PC-9 (cell line): ENCODE data around the gene IL2RA. TPM values are rescaled to one million over a fixed set of nuclear protein-coding genes. Genes with fewer than 3 reads are reported as not detected.

Experiments used
- BruUV-seq: library from RNA; stranded (reverse); fragments of 400-500 nt; replicated peaks from 2 replicates; lab custom pipeline; 2021; lab: Mats Ljungman, UMichigan
- CTCF ChIA-PET: fragments of 300-600 bp; sonication (Branson Sonifier 250); formaldehyde crosslinking; loops from one replicate; lab custom pipeline; 2022; ENCODE audit warnings: antibody characterized with exemption; lab: Charles Lee
- POLR2A ChIA-PET: fragments of 300-600 bp; sonication (Branson Sonifier 250); formaldehyde crosslinking; loops from one replicate; lab custom pipeline; 2022; ENCODE audit warnings: antibody characterized with exemption; ENCODE audit not compliant: unreplicated experiment; lab: Charles Lee
- DNase-seq, 2 experiments: peaks; one replicate each; pipeline versions ENCODE4 v3.0.0 to v3.0.0-alpha.2; 2015 to 2022; ENCODE audit warnings: mixed read lengths in 1 of 2
- H2AFZ ChIP-seq: fragments of 200-600 bp; sonication (generic); 2 replicates; pipeline ENCODE4 v1.8.1; 2017; ENCODE audit warnings: antibody characterized with exemption
- H3F3A ChIP-seq: fragments of 200-600 bp; sonication (generic); 2 replicates; pipeline ENCODE4 v1.8.1; 2017; ENCODE audit warnings: antibody characterized with exemption, mild to moderate bottlenecking, low read depth; ENCODE audit not compliant: insufficient read depth
- H3K27ac ChIP-seq: fragments of 200-600 bp; sonication (generic); 2 replicates; pipeline ENCODE4 v1.6.1; 2016; ENCODE audit warnings: mixed run types
- H3K27me3 ChIP-seq: fragments of 200-600 bp; sonication (generic); 2 replicates; pipeline ENCODE4 v1.6.1; 2016; ENCODE audit warnings: low read depth, mixed run types; ENCODE audit not compliant: insufficient read depth
- H3K36me3 ChIP-seq: fragments of 200-600 bp; sonication (generic); 2 replicates; pipeline ENCODE4 v1.6.1; 2016; ENCODE audit warnings: low read depth, mixed run types
- H3K4me1 ChIP-seq: fragments of 200-600 bp; sonication (generic); replicated peaks from 2 replicates; pipeline ENCODE4 v1.6.1; 2016; ENCODE audit warnings: mixed run types; ENCODE audit not compliant: insufficient read depth
- H3K4me2 ChIP-seq: fragments of 200-600 bp; sonication (generic); 2 replicates; pipeline ENCODE4 v1.6.1; 2017; ENCODE audit warnings: mixed run types
- H3K4me3 ChIP-seq: fragments of 200-600 bp; sonication (generic); 2 replicates; pipeline ENCODE4 v1.6.1; 2016; ENCODE audit warnings: mixed run types
- H3K79me2 ChIP-seq: fragments of 200-600 bp; sonication (generic); 2 replicates; pipeline ENCODE4 v1.6.1; 2017; ENCODE audit warnings: low read depth, mixed run types
- H3K9me2 ChIP-seq: fragments of 200-600 bp; sonication (generic); 2 replicates; pipeline ENCODE4 v1.8.1; 2017; ENCODE audit warnings: mild to moderate bottlenecking; ENCODE audit not compliant: insufficient read depth
- H3K9me3 ChIP-seq: fragments of 200-600 bp; sonication (generic); 2 replicates; pipeline ENCODE4 v1.8.1; 2016; ENCODE audit warnings: low read depth; ENCODE audit not compliant: insufficient read depth
- H4K20me1 ChIP-seq: fragments of 200-600 bp; sonication (generic); 2 replicates; pipeline ENCODE4 v1.8.1; 2017; ENCODE audit not compliant: insufficient read depth
- EZH2 ChIP-seq: fragments of 200-600 bp; sonication (generic); IDR thresholded peaks from 2 replicates; pipeline ENCODE4 v1.8.0; 2017; ENCODE audit warnings: antibody characterized with exemption, low read depth
- intact Hi-C: fragments of 100-400 bp; cut with micrococcal nuclease; formaldehyde crosslinking; loops from one replicate; pipeline ENCODE4 v1.10.0; 2022; ENCODE audit not compliant: unreplicated experiment
- total RNA-seq: library from RNA; stranded (reverse); gene quantifications from 2 replicates; pipeline ENCODE4 v1.2.3, GENCODE V29; 2021
- TF ChIP-seq, protein P1 (sequence below): fragments of 200-600 bp; sonication (generic); conservative IDR thresholded peaks from 2 replicates; pipeline ENCODE4 v1.6.1; 2017; ENCODE audit warnings: mixed run types, antibody characterized with exemption, mild to moderate bottlenecking, moderate library complexity

Gene IL2RA
- total RNA-seq, 1 experiment from 2014 or later = not detected

DNA sequence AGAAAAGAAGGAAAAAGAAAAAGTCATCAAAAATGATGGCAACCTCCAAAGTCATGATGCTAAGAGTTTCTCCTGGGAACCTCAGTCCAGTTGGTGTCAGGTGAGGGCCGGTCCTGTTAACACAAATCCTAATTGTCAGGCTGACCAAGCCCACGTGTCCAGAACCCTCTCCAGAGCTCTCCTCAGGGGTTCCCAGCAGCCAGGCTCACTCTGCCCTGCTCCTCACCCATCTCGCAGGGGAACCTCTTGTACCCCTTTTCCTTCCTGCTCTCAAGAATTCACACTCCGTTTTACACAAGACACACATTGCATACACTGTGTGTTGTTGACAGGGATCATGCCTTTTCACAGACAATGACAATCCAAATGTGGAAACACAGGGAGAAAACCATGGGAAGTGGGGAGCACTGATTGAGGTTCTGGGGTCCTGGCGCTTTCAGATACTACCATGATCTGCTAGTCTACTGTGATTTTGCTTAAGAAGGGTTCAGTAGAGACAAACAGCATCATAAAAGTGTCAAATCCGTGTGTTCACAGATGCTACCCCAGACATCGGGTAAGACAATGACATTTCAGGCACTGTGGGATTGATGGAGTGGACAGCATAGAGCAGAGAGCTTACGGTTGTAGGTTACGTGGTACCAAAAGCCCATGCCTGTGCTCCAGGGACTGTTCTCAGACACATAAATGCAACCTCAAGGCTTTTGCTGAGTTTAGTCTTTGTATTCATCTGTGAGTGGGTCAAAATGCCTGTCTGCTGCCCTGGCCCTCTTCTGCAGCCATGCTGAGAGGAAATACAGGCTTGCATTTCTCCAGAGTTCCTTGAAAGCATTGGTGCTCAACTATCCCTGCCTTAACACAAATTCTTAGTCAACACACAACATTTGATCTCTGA is 16.0 kb downstream of the IL2RA start:
- no peaks in the 10 kb centered on the region for H3K4me1 ChIP-seq
- H3K9me3 ChIP-seq = no peaks in the 10 kb centered on the region
- no peak overlapping the region for H3K4me3 ChIP-seq
- H3K27me3 ChIP-seq = peaks cover 4% of the 10 kb centered on the region; the same call in 1 of the 2 replicates
- ChIA-PET POLR2A (no interaction called here), CTCF (no interaction called here)
- no peaks in the 10 kb centered on the region for H3F3A ChIP-seq
- H2AFZ ChIP-seq = no peak overlapping the region
- DNase-seq = no peak
- no peak overlapping the region for H3K4me2 ChIP-seq
- intact Hi-C loops = no loop called here
- H4K20me1 ChIP-seq = no peaks in the 10 kb centered on the region
- H3K9me2 ChIP-seq = no peaks in the 10 kb centered on the region
- H3K27ac ChIP-seq = no peak overlapping the region
- no peaks in the 10 kb centered on the region for H3K79me2 ChIP-seq
- H3K36me3 ChIP-seq = no peaks in the 10 kb centered on the region
- TF ChIP-seq, protein P1, sequence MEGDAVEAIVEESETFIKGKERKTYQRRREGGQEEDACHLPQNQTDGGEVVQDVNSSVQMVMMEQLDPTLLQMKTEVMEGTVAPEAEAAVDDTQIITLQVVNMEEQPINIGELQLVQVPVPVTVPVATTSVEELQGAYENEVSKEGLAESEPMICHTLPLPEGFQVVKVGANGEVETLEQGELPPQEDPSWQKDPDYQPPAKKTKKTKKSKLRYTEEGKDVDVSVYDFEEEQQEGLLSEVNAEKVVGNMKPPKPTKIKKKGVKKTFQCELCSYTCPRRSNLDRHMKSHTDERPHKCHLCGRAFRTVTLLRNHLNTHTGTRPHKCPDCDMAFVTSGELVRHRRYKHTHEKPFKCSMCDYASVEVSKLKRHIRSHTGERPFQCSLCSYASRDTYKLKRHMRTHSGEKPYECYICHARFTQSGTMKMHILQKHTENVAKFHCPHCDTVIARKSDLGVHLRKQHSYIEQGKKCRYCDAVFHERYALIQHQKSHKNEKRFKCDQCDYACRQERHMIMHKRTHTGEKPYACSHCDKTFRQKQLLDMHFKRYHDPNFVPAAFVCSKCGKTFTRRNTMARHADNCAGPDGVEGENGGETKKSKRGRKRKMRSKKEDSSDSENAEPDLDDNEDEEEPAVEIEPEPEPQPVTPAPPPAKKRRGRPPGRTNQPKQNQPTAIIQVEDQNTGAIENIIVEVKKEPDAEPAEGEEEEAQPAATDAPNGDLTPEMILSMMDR = no peak
- TF ChIP-seq EZH2 = no peak
- BruUV-seq = no TSS peak

DNA sequence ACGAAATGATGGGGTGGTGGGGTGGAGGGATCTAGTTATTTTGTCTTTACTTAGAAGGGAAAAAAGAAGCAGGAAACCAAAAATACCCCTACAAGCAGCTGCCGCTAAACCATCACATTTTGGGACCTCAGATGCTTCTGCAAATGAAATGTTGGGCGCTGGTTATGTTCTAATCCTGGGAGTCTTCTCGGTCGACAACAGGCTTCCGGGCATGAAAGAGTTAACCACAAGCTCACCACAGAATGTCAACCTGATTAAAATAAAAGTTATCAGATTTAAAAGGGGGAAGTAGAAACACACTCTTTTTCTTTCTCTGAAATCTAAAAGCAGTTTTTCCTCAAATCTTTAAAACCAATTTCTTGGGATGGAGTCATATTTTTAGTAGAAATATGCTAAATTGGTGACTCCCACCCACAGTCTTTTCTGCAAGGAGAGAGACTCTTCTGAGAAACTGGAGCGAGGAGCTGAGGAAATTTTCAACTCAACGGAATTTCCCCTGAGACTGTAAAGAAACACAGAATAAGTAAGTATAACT is 16.8 kb downstream of the IL2RA start:
- H3F3A ChIP-seq = no peaks in the 10 kb centered on the region
- no peak overlapping the region for H2AFZ ChIP-seq
- no peak for DNase-seq
- peaks cover 4% of the 10 kb centered on the region; the same call in 1 of the 2 replicates for H3K27me3 ChIP-seq
- H3K4me3 ChIP-seq = no peak overlapping the region
- H3K27ac ChIP-seq = no peak overlapping the region
- H3K4me2 ChIP-seq = no peak overlapping the region
- intact Hi-C loops = no loop called here
- H3K4me1 ChIP-seq = no peaks in the 10 kb centered on the region
- no peaks in the 10 kb centered on the region for H4K20me1 ChIP-seq
- ChIA-PET POLR2A (no interaction called here), CTCF (no interaction called here)
- no peaks in the 10 kb centered on the region for H3K9me3 ChIP-seq
- H3K9me2 ChIP-seq = no peaks in the 10 kb centered on the region
- no peak for TF ChIP-seq EZH2
- TF ChIP-seq, protein P1 = no peak
- H3K36me3 ChIP-seq = no peaks in the 10 kb centered on the region
- H3K79me2 ChIP-seq = no peaks in the 10 kb centered on the region
- no TSS peak for BruUV-seq

DNA sequence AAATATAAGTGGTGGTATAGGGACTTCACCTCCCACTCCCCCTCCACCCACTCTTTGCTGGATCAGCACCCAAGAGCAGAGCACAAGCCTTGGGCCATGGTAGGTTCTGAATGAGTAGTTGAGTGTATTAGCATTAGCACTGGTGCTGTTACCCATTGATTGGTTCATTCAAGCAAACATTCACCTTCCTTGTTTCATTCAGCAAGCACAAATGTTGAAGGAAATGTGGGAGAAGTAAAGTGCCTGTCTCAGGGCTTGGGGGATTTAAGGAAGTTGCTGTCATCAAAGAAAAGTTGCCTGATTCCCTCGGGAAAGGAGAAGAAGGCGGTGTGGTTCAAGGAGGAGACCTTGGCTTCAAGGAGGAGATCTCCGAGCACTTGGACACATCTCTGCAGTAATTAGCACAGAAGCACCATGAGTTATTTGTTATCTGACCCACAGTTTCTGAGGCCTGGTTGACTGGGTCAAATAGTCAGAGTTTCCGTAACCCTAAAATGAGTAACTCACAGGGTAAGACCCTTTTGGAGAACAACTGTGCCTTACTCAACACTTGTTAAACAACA is 17.3 kb downstream of the IL2RA start:
- no TSS peak for BruUV-seq
- intact Hi-C loops = no loop called here

More for the DNA sequence above, 17.3 kb downstream of the IL2RA start:
- H2AFZ ChIP-seq = no peak overlapping the region
- H3K4me3 ChIP-seq = no peak overlapping the region
- H3K9me2 ChIP-seq = no peaks in the 10 kb centered on the region
- H3K36me3 ChIP-seq = no peaks in the 10 kb centered on the region
- no peaks in the 10 kb centered on the region for H3F3A ChIP-seq
- H3K4me2 ChIP-seq = no peak overlapping the region
- H3K4me1 ChIP-seq = no peaks in the 10 kb centered on the region
- ChIA-PET POLR2A (no interaction called here), CTCF (no interaction called here)
- TF ChIP-seq, protein P1 = no peak
- TF ChIP-seq EZH2 = no peak
- no peaks in the 10 kb centered on the region for H3K9me3 ChIP-seq
- H3K27me3 ChIP-seq = peaks cover 4% of the 10 kb centered on the region; the same call in 1 of the 2 replicates
- H3K79me2 ChIP-seq = no peaks in the 10 kb centered on the region
- DNase-seq = no peak
- no peak overlapping the region for H3K27ac ChIP-seq
- H4K20me1 ChIP-seq = no peaks in the 10 kb centered on the region
